Activated CD8-positive, alpha-beta memory T cell treated with anti-CD3 and anti-CD28 coated beads, Interleukin-2, amount 10 ng/mL, durations not matched to agents 7 days and 5 days (primary cell): ENCODE measurements around the gene TADA2B. TPM values are rescaled to one million over a fixed set of nuclear protein-coding genes. Genes with fewer than 3 reads are reported as not detected.

Experiments used
- ATAC-seq: fragments of 150-1000 bp; cut with Tn5 transposase; one replicate; pipeline ENCODE4 v1.10.0; 2021; ENCODE audit warnings: moderate library complexity
- CTCF ChIA-PET: fragments of 350-600 bp; sonication (Branson Sonifier 250); formaldehyde crosslinking; loops from one replicate; lab custom pipeline; 2021; ENCODE audit warnings: antibody characterized with exemption; lab: Charles Lee
- DNase-seq: peaks from one replicate; pipeline ENCODE4 v3.0.0-alpha.2; 2020
- H3K27ac Mint-ChIP-seq: one replicate; pipeline ENCODE4 v1.8.0; 2021; ENCODE audit warnings: mild to moderate bottlenecking, mixed read lengths
- H3K27me3 Mint-ChIP-seq: one replicate; pipeline ENCODE4 v1.8.0; 2021; ENCODE audit warnings: mixed read lengths
- H3K36me3 Mint-ChIP-seq: one replicate; pipeline ENCODE4 v1.8.0; 2021; ENCODE audit warnings: mild to moderate bottlenecking, mixed read lengths
- H3K4me1 Mint-ChIP-seq: one replicate; pipeline ENCODE4 v1.8.0; 2021; ENCODE audit warnings: mixed read lengths
- H3K4me3 Mint-ChIP-seq: one replicate; pipeline ENCODE4 v1.8.0; 2021; ENCODE audit warnings: mild to moderate bottlenecking, moderate library complexity, mixed read lengths
- H3K9me3 Mint-ChIP-seq: one replicate; pipeline ENCODE4 v1.8.0; 2022; ENCODE audit warnings: low read depth, mixed read lengths
- total RNA-seq, 2 experiments: library from RNA; stranded (reverse); gene quantifications; one replicate each; pipeline ENCODE4 v1.2.3, GENCODE V29; 2021

TADA2B gene, protein sequence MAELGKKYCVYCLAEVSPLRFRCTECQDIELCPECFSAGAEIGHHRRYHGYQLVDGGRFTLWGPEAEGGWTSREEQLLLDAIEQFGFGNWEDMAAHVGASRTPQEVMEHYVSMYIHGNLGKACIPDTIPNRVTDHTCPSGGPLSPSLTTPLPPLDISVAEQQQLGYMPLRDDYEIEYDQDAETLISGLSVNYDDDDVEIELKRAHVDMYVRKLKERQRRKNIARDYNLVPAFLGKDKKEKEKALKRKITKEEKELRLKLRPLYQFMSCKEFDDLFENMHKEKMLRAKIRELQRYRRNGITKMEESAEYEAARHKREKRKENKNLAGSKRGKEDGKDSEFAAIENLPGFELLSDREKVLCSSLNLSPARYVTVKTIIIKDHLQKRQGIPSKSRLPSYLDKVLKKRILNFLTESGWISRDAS
- 10 to 100 TPM; 16.9 to 21.4 TPM for total RNA-seq

DNA sequence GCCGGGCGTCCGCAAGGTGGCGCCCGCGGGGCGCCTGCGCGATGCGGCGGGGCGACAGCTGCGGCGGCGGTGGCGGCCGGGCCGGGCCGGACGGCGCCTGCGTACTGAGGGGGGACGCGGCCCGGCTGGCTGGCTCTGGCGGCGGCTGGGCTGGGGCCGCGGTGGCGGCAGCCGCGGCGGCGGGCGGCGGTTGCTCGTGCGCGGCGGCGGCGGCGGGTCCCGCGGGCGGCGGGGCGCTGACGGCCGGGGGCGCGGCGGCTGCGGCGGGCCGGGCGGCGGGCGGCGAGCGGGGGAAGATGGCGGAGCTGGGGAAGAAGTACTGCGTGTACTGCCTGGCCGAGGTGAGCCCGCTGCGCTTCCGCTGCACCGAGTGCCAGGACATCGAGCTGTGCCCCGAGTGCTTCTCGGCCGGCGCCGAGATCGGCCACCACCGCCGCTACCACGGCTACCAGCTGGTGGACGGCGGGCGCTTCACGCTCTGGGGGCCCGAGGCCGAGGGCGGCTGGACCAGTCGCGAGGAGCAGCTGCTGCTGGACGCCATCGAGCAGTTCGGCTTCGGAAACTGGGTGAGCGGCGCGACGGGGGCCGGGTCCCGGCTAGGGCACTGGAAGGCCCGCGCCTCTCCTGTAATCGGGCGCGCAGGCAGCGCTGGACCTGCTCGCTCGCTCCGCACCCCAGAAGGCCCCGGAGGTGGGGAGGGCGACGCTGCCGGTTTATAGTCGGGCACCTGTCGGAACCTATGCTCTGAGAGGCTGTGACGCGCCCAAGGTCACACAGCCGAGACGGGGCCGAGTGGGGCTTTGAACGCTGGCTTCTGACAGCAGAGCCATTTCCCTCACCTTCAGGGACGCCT, at the start of gene TADA2B:
Gene TADA2B (plus strand): TSS at position 89 of the 853 bp plus-strand sequence. CDS start 208 bp downstream, at position 297.
- peak; percentile 51 for ATAC-seq
- Mint-ChIP-seq H3K27me3 (peaks cover 11% of the 10 kb centered on the region), H3K36me3 (no peaks in the 10 kb centered on the region), H3K27ac (peak within 1 kb of the TSS; percentile 72), H3K4me3 (peak within 1 kb of the TSS; percentile 84), H3K9me3 (no peaks in the 10 kb centered on the region), H3K4me1 (peaks cover 40% of the 10 kb centered on the region)
- CTCF ChIA-PET, result interaction anchor here (0.7 to 7.3 kb wide), 25 partner anchors 11 to 762 kb away, joined by 3 to 153 read pairs (median 4); partner anchors contain the start of genes GRPEL1 and TBC1D14
- peak; percentile 71 for DNase-seq

DNA sequence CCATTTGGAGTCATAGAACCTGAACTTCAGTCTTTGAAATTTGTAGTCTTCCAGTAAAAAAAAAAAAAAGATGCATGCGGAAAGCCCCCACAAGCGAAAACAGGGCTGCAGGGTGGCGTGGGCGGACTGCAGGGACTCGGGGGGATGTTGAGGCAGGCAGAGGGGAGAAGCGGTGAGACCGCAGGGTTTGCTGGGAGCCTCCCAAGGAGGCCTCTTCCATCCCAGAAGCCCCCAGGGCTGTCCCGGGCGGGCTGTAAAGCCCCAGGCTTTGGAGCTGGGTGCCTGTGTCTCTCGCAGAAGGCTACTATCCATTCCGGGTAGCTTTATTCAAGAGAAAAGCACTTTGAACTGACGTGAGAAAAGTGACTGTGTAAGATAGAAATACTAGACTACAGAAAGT, 46.7 kb upstream of the TADA2B start:
- H3K36me3 Mint-ChIP-seq, result peaks cover 40% of the 10 kb centered on the region
- no peak overlapping the region for H3K27ac Mint-ChIP-seq
- no peaks in the 10 kb centered on the region for H3K9me3 Mint-ChIP-seq
- H3K4me3 Mint-ChIP-seq, result no peak overlapping the region
- DNase-seq, result no peak
- no peak for ATAC-seq
- CTCF ChIA-PET, result no interaction called here
- H3K4me1 Mint-ChIP-seq, result peaks cover 34% of the 10 kb centered on the region
- H3K27me3 Mint-ChIP-seq, result no peaks in the 10 kb centered on the region

DNA sequence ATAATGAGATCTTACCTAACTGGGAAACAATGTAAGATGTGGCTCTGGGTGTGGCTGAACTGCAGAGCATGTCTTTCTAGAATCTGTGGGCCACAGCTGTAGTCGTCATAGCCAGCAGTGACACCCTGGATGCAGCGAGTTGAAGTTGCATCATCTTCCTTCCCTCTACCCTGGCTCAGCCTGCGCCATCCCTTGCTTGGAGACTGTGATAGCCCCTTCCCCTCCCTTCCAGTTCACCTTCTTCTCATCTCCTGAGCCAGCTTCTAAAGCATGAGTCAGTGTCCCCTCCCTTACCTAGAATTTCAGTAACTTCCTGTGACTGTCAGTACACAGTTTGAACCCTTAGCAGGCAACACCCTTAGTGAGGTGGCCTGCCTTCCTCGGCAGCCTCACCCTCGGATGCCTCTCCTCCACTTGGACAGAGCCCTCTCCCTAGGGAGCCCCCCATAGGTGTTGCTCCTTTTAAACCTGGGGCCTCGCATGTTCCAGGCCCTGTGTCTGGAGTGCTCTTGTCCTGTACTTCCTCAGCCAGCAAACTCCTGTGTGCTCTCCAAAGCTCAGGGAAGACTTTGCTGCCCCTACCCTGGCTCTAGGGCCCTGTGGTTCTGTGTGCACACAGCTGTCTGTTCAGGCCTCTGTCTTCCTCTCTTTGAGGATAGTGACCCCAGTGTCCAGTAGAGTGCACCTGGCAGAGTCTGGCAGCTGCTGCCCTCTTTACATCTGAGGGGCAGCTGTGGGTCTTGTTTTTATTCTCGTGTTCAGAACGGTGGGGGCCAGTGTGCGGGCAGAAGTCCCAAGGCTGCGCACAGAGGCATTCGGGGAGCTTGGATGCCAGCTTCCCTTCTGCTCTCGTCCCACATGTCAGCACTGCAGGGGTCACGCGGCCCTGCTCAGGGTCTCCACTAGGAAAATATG, 43.7 kb upstream of the TADA2B start:
- DNase-seq, result no peak
- peaks cover 53% of the 10 kb centered on the region for H3K36me3 Mint-ChIP-seq
- H3K27me3 Mint-ChIP-seq, result no peaks in the 10 kb centered on the region
- CTCF ChIA-PET, result interaction anchor here (1.3 to 1.7 kb wide), 3 partner anchors 13 to 126 kb away, joined by 3 to 6 read pairs (median 4); no protein-coding TSS in a partner anchor
- peak overlapping the region; percentile 87 for H3K27ac Mint-ChIP-seq
- H3K4me1 Mint-ChIP-seq, result peaks cover 22% of the 10 kb centered on the region
- no peaks in the 10 kb centered on the region for H3K9me3 Mint-ChIP-seq
- no peak overlapping the region for H3K4me3 Mint-ChIP-seq
- peak; percentile 88 for ATAC-seq

DNA sequence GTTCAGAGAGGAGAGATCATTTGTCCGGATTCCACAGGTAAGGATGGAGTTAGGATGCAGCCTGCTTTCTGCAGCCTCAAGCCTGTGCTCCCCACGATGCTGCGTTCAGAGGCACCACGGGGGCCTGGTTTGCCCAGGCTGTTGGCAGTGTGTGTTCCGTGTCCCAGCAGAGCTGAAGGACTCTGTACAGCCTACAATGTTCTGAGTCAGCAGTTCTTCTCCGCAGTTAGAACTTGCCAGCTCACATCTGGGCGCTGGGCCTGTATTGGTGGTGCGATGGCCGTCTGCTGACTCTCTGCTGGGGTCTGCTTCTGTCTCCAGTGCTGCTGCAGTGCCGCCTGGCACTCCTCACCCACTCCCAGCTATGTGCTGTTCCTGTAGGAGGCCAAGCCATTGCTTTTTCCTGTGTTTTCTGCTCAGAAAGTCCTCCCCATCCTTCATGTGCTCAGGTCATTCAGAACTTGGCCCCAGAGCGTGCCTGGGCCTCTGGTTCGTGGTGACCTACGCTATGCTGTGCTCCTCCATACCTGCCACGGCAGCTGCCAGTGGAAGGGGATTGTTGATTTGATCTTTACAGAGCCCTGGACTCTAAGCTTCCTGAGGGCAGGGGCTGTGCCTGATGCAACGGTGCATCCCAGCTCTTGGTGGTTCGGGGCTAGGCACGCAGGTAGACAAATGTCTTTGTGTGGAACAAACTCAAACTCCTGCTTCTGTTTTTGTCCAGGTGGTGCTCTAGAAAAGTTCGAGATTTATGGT, 42.6 kb upstream of the TADA2B start:
- ATAC-seq (no peak), DNase-seq (no peak)
- H3K36me3 Mint-ChIP-seq, result peaks cover 51% of the 10 kb centered on the region
- H3K4me1 Mint-ChIP-seq, result peaks cover 22% of the 10 kb centered on the region
- no peak overlapping the region for H3K4me3 Mint-ChIP-seq
- CTCF ChIA-PET, result no interaction called here
- peak overlapping the region; percentile 87 for H3K27ac Mint-ChIP-seq
- no peaks in the 10 kb centered on the region for H3K9me3 Mint-ChIP-seq
- no peaks in the 10 kb centered on the region for H3K27me3 Mint-ChIP-seq

DNA sequence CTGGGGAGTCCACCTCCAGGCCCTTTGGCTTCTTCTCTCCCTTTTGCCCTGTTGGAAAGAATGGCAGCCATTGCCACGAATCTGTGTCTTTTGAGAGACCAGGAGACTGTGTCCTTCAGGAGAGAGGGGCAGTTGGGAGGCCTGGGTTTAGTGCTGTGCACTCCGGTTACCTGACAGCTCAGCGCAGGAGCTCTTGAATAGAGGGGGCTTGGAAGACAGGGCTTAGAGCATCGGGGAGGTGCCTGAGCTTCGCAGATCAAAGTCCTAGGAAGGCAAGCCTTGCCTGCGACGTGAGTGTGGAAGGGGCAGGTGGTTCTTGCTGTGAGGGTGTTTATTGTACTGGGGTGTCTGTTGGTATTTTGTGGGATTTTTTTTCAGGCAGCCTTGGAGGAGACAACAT, 41.9 kb upstream of the TADA2B start:
- Mint-ChIP-seq H3K27ac (no peak overlapping the region), H3K36me3 (peaks cover 50% of the 10 kb centered on the region), H3K4me1 (peaks cover 22% of the 10 kb centered on the region), H3K27me3 (no peaks in the 10 kb centered on the region), H3K9me3 (no peaks in the 10 kb centered on the region), H3K4me3 (no peak overlapping the region)
- ATAC-seq, result no peak
- no peak for DNase-seq
- CTCF ChIA-PET, result no interaction called here

DNA sequence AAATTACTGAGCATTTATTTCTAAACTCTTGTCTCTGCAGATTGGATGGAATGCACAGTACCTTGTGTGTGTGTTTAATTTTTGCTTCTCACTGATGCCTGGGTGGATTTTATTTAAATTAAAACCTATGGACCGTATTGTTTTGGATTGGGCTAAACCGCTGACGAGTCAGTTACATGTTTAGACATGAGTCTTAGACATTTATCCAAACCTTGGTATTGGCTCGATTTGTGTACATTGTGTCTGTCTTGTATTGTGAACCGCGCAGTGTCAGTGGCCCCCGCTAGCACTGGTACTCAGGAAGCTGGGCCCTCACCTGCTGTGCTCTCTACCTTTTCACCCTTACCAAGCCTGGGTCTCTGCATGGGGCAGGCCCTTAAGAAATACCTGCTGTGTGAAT, 40.8 kb upstream of the TADA2B start:
- no peak for ATAC-seq
- CTCF ChIA-PET, result no interaction called here
- no peaks in the 10 kb centered on the region for H3K27me3 Mint-ChIP-seq
- no peak for DNase-seq
- H3K27ac Mint-ChIP-seq, result no peak overlapping the region
- H3K9me3 Mint-ChIP-seq, result no peaks in the 10 kb centered on the region
- peaks cover 46% of the 10 kb centered on the region for H3K36me3 Mint-ChIP-seq
- no peak overlapping the region for H3K4me3 Mint-ChIP-seq
- peaks cover 22% of the 10 kb centered on the region for H3K4me1 Mint-ChIP-seq

DNA sequence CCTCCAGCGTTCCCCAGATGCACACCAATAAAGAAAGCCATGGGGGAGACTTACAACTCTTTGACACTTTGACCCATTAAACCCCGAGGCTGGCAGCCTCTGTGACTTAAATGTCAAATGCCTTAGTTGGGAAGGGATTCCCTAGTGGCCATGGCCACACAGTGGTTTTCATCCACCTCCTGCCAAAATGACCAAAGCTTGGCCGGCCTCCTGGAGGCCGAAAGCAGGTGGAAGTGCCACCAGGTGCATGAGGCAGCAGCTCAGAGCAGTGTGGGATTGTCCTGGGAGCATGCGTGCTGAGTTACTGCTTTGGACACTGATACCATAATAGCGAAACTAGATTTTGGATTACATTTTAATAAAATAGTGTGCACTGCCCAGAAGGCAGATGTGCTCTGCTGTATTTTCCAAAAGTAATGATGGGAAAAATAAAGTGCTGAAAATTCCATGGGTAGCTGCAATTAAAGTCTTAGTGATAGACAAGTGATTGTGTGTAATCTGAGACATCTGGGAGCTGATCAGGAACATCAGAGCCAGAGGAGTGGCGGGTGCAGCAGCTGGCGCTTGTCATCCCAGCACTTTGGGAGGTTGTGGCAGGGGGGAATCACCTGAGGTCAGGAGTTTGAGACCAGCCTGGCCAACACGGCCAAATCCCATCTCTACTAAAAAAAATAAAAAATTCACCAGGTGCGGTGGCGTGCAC, 39.8 kb upstream of the TADA2B start:
- no peak for ATAC-seq
- H3K27ac Mint-ChIP-seq, result no peak overlapping the region
- no peak for DNase-seq
- peaks cover 46% of the 10 kb centered on the region for H3K36me3 Mint-ChIP-seq
- CTCF ChIA-PET, result interaction anchor here (1.0 kb wide), 1 partner anchor 14 kb away, joined by 3 read pairs; no protein-coding TSS in a partner anchor
- H3K4me1 Mint-ChIP-seq, result peaks cover 23% of the 10 kb centered on the region
- no peak overlapping the region for H3K4me3 Mint-ChIP-seq
- no peaks in the 10 kb centered on the region for H3K27me3 Mint-ChIP-seq
- H3K9me3 Mint-ChIP-seq, result no peaks in the 10 kb centered on the region

DNA sequence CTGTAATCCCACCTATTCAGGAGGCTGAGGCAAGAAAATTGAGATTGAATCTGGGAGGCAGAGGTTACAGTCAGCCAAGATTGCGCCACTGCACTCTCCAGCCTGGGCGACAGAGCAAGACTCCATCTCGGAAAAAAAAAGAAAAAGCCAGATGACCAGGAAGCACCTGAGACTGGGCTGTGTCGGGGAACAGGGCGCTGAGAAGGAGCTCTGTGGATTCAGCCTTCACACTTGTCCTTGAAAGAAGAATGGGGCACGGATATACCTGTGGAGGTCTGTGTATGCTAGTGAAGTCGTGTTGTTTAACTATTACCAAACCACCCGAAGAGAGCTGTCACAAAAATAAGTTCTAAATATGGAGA, 39.3 kb upstream of the TADA2B start:
- Mint-ChIP-seq H3K9me3 (no peaks in the 10 kb centered on the region), H3K36me3 (peaks cover 46% of the 10 kb centered on the region), H3K27ac (no peak overlapping the region), H3K4me3 (no peak overlapping the region), H3K27me3 (no peaks in the 10 kb centered on the region), H3K4me1 (peaks cover 20% of the 10 kb centered on the region)
- ATAC-seq (no peak), DNase-seq (no peak)
- CTCF ChIA-PET, result interaction anchor here (1.0 kb wide), 1 partner anchor 14 kb away, joined by 3 read pairs; no protein-coding TSS in a partner anchor

DNA sequence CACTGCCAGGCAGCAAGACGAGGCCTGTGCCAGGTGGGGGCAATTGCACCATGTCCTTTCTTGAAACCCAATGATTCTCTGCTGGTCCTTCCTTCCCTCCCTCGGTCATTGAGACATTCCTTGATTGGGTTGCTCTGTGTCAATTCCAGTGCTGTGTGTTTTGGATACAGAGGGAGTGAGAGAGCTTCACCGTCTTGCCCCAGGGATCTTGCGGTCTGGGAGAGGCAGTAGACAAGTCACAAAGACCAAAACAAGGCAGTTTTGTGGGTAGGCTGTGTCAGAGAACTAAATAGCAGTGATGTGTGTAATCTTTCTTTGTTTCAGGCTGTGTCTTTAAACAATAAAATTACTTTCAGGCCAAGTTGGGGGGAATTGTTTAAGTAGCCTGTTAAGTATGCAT, 38.8 kb upstream of the TADA2B start:
- DNase-seq (no peak), ATAC-seq (no peak)
- Mint-ChIP-seq H3K27me3 (no peaks in the 10 kb centered on the region), H3K27ac (no peak overlapping the region), H3K4me3 (no peak overlapping the region), H3K4me1 (peaks cover 16% of the 10 kb centered on the region), H3K36me3 (peaks cover 45% of the 10 kb centered on the region), H3K9me3 (no peaks in the 10 kb centered on the region)
- CTCF ChIA-PET, result interaction anchor here (1.0 kb wide), 1 partner anchor 13 kb away, joined by 3 read pairs; no protein-coding TSS in a partner anchor

DNA sequence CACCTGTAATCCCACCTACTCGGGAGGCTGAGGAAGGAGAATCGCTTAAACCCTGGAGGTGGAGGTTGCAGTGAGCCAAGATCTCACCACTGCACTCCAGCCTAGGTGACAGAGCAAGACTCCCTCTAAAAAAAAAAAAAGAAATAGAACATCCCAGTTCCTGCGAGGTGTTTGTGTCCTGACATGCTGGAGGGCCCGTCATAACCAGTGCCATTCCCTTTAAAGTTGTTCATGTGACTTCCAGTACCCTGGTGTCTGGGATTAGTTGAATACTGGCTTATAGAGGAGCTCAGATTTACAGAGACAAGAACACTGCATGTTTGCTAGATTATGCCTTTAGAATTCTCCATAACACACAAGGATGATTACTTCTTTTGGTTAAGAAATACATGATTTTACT, 37.6 kb upstream of the TADA2B start:
- CTCF ChIA-PET, result no interaction called here
- ATAC-seq (no peak), DNase-seq (no peak)
- Mint-ChIP-seq H3K27me3 (no peaks in the 10 kb centered on the region), H3K9me3 (no peaks in the 10 kb centered on the region), H3K4me3 (no peak overlapping the region), H3K36me3 (peaks cover 38% of the 10 kb centered on the region), H3K4me1 (peaks cover 8% of the 10 kb centered on the region), H3K27ac (no peak overlapping the region)

DNA sequence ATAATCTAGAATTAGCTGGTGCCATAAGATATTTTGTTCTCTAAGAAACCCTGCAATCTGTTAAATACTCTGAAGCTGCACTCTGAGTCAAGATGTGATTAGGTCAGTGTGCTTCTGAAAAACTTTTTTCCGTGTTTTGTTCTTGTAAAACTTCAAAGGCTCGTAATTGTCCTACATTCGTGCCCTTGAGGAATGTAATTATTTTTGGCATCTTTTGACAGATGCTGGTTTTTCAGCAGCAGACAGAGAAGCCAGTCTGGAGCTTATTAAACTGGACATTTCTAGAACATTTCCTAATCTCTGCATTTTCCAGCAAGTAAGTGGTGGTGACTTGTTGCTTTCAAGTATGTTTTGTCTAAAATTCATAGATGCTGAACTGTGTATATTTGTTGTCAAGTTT, 36.8 kb upstream of the TADA2B start:
- no peak overlapping the region for H3K4me3 Mint-ChIP-seq
- peaks cover 35% of the 10 kb centered on the region for H3K36me3 Mint-ChIP-seq
- no peak overlapping the region for H3K27ac Mint-ChIP-seq
- no peaks in the 10 kb centered on the region for H3K9me3 Mint-ChIP-seq
- no peak for DNase-seq
- H3K27me3 Mint-ChIP-seq, result no peaks in the 10 kb centered on the region
- CTCF ChIA-PET, result no interaction called here
- ATAC-seq, result no peak
- peaks cover 6% of the 10 kb centered on the region for H3K4me1 Mint-ChIP-seq
